Activated CD4-positive, alpha-beta T cell treated with anti-CD3 and anti-CD28 coated beads, Interleukin-2, Interleukin-6, amounts not matched to agents 100 ng/mL and 50 ng/mL, durations not matched to agents 16 hours and 8 hours (primary cell): ENCODE results near the gene GNA12.
"Not testable (repeated sequence)": the region's sequence is repeated elsewhere in the genome, so short reads cannot be mapped to it uniquely, and the experiment has no call there.

Experiments
- DNase-seq: peaks from one replicate; pipeline ENCODE4 v3.0.0-alpha.2; 2020

GNA12 gene

GRCh38 chr7:2688409-2689342 lies 155.4 kb downstream of the GNA12 start:
- DNase-seq, result no peak

- no peak for DNase-seq
Observed at GRCh38 chr7:2687881-2688318, 156.2 kb downstream of the GNA12 start, which contains the start of gene AMZ1. AMZ1 (plus strand) TSS chr7:2688202; CDS start chr7:2700452, 12,250 bp downstream.

- DNase-seq, result no peak
Observed at GRCh38 chr7:2687338-2687869, 156.7 kb downstream of the GNA12 start.

GRCh38 chr7:2686101-2686500 lies 158.0 kb downstream of the GNA12 start:
- no peak for DNase-seq

- no peak for DNase-seq
Observed at GRCh38 chr7:2684501-2684900, 159.6 kb downstream of the GNA12 start.

GRCh38 chr7:2681929-2682799 lies 161.9 kb downstream of the GNA12 start:
- DNase-seq, result no peak

GRCh38 chr7:2680792-2681490 lies 163.2 kb downstream of the GNA12 start:
- peak; percentile 65 for DNase-seq

- no peak for DNase-seq
Observed at GRCh38 chr7:2680256-2680655, 163.9 kb downstream of the GNA12 start.

- DNase-seq, result not testable (repeated sequence)
Observed at GRCh38 chr7:2679135-2680127, 164.7 kb downstream of the GNA12 start.

GRCh38 chr7:2678454-2678853 lies 165.7 kb downstream of the GNA12 start:
- not testable (repeated sequence) for DNase-seq
